Subcutaneous adipose tissue (tissue), 4 donors: Measurements from ENCODE around the gene DIABLO. TPM values are rescaled to one million over a fixed set of nuclear protein-coding genes. Genes with fewer than 3 reads are reported as not detected.

Source experiments
- total RNA-seq, 4 donors: library from RNA; depleted of rRNA; stranded (reverse); fragments of >200 nt; gene quantifications; one replicate each; pipeline ENCODE4 v1.1.0, GENCODE V29; 2016
- TF ChIP-seq, protein P1 (sequence below): fragments of 450-650 bp; IDR thresholded peaks from one replicate; pipeline ENCODE4 v1.5.1; 2016; ENCODE audit warnings: low read depth, mild to moderate bottlenecking, control low read depth, antibody characterized with exemption, moderate library complexity

The DIABLO gene
- total RNA-seq, 4 donors from 2014 or later, result 25.2 to 38.3 (median 32.0) TPM

DNA sequence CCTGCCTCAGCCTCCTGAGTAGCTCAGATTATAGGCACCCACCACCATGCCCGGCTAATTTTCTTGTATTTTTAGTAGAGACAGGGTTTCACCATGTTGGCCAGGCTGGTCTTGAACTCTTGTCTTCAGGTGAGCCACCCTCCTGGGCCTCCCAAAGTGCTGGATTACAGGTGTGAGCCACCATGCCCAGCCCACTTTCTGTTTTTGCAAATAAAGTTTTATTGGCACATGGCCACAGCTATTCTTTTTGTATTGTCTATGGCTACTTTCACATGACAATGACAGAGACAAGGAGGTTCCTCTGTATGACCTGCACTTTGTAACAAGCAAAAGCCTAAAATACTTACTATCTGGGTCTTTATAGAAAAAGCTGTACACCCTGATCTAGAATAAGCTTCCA lies 19.7 kb upstream of the DIABLO start:
- TF ChIP-seq, protein P1, sequence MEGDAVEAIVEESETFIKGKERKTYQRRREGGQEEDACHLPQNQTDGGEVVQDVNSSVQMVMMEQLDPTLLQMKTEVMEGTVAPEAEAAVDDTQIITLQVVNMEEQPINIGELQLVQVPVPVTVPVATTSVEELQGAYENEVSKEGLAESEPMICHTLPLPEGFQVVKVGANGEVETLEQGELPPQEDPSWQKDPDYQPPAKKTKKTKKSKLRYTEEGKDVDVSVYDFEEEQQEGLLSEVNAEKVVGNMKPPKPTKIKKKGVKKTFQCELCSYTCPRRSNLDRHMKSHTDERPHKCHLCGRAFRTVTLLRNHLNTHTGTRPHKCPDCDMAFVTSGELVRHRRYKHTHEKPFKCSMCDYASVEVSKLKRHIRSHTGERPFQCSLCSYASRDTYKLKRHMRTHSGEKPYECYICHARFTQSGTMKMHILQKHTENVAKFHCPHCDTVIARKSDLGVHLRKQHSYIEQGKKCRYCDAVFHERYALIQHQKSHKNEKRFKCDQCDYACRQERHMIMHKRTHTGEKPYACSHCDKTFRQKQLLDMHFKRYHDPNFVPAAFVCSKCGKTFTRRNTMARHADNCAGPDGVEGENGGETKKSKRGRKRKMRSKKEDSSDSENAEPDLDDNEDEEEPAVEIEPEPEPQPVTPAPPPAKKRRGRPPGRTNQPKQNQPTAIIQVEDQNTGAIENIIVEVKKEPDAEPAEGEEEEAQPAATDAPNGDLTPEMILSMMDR, result no peak

DNA sequence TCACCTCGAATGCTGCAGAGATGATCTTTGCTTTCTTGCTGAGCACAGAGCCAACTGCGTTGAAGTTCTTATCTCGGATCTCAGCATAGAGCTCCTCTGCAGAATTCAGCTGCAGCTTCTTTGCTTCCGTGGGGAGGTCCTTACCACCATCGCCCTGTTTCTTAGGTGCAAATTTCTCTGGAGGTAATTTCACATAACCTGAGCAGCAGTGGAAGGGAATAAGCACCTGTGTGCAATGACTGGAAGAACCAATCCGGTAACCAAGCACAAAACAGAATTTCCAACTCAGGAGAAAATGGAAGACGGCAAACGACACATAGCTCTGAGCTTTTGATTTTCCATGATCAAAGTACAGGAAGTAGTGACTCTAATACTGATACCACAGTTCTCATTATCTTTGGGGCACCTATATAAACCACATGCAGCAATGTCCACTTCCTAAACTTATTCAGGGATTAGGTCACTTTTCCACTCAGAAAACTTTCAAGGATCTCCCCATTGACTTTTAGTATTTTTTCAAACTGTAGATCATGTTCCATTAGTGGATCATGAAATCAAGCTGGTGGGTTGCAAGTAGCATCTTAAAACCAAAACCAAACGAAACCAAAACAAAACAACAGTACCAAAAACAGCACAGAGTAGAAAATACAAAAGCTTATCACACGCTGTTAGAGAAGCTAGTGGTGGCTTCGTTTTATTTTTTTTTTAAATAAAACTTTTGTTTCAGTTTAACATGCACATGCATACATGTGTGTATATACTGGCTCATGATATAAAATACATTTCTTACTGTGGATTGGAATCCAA lies 18.9 kb upstream of the DIABLO start:
- TF ChIP-seq, protein P1, result no peak

DNA sequence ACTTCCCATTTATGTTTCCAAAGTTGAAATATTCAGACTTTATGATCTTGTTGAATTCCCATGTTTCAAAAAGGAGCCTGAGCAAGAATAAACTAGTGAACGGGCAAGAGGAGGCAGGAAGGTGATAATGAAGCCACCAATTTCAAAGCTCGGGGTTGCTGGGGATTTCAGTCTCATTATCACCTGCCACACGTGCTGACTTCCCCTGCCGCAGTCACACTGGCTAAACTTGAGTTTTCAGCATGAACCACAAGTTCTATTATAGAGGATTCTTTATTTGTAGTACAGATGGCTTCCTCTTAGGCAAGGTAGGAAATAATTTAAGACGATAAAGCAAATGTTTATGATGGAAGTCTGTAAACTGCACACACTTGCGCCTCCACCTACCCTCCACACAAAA lies 18.1 kb upstream of the DIABLO start:
- TF ChIP-seq, protein P1, result no peak

DNA sequence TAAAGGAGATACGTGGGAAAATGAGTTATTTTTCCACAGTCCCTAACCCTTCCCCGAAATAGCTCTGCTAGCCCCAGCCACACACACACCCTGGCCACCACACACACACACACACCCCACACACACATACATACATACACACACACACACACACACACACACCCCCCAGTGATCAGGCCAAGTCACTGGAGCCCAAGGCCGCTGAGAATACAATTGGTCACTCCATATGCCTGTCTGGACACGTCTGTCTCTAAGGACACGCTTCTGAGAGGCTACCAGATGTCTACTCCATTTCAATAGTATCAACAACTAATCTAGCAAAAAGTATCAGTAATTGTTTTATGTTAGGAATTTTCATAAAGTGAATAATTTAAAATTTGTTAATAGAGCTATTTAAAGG lies 13.0 kb upstream of the DIABLO start:
- TF ChIP-seq, protein P1, result no peak

DNA sequence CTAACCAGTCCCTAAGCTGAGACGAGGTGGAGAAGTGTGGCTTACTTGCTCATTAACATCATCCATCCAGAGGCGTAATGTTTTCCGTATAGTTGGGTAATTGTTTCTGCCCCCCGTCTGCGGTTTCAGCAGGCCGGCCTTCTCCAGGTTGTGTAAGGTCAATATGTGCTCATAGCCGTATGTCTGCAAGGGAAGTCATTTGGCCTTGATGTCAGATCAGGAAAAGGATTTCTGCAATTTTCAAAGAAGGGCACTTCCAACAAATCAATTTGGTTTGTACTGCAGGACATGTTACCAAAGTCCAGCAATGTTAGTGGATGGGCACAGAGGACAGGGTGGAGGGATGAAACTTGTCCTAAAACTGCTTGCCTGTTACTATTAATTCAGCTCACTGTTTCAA lies 9.9 kb upstream of the DIABLO start:
- TF ChIP-seq, protein P1, result no peak

DNA sequence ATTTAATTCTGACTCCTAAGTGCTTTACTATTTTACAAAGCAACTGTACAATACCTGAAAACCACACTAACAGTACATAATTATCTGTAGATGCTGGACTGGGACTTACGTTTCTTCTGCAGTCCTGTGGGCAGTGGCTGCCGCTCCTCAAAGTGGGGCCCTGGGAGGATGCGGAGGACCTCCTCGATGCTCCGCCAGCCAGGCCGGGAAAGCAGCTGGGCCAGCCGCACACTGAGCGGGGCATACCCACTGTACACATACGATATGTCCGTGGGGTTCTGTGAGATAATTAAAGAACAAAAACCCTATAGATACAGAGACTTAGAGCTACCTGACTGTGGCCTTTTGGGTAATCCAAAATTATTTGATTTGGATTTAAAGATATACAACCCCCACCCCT lies 6.8 kb upstream of the DIABLO start:
- TF ChIP-seq, protein P1, result no peak

DNA sequence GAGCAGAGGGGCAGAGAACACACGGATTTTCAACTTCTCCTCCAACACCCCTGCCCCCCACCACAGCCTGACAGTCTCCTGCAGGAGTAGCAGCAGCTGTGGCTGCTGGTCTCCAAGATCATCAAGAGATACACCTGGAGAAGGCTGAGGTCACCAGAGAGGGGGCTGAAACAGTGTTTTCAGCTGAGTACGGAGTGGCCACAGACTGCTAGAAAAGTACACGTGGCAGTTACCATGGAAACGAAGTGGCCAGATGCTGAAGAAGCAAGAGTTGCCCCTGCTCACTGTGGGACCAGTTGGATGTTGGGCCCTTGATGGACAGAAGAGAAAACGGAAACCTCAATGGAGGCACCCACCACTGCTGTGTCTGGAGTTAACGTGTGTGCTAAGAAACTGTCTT lies 4.9 kb upstream of the DIABLO start:
- TF ChIP-seq, protein P1, result no peak
